Esophagus muscularis mucosa (tissue), 3 donors: Measurements from ENCODE around the gene LCE5A.

ENCODE experiments used
- POLR2A ChIP-seq: fragments of 450-650 bp; IDR thresholded peaks from one replicate; pipeline ENCODE4 v1.6.1; 2017; ENCODE audit warnings: antibody characterized with exemption, moderate library complexity, mild to moderate bottlenecking, low read depth
- POLR2AphosphoS5 ChIP-seq, 2 donors: sonication (generic); formaldehyde crosslinking; IDR thresholded peaks; one replicate each; pipeline ENCODE4 v1.6.1; 2017; ENCODE audit warnings: antibody characterized with exemption in 2 of 2
- TF ChIP-seq, protein P1 (sequence below), 3 experiments: fragments of 200-600 bp in 2 of 3; fragments of 450-650 bp in 1 of 3; sonication (generic) in 2 of 3; IDR thresholded peaks; one replicate each; pipeline ENCODE4 v1.5.1; 2017 to 2019; ENCODE audit warnings: antibody characterized with exemption in 3 of 3, mild to moderate bottlenecking in 2 of 3, moderate library complexity in 1 of 3

DNA sequence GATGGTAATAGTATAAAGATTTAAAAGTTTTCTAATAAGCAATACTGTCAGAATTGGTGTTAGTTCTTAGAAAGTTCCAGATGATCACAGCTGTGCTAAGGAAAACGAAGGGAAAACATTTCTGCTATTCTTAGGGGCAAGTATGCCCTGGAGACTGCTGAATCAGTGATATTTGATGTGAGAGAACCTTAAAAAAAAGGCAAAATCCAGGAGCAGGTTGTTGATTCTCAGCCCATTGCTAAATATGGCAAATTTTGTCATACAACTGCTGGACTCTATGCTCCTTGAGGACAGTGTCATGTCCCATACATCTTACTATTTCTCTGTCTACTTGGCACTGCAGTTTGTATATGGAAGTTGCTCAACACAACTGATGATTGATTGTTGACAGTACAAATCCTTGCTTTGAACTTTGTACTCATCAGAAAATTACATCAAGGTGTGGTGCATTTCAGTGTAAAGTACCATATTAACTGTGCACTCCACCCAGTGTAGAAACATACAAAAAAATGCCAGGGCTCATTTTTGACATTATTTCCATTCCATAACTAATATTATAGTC lies 14.6 kb downstream of the LCE5A start:
- TF ChIP-seq, protein P1, sequence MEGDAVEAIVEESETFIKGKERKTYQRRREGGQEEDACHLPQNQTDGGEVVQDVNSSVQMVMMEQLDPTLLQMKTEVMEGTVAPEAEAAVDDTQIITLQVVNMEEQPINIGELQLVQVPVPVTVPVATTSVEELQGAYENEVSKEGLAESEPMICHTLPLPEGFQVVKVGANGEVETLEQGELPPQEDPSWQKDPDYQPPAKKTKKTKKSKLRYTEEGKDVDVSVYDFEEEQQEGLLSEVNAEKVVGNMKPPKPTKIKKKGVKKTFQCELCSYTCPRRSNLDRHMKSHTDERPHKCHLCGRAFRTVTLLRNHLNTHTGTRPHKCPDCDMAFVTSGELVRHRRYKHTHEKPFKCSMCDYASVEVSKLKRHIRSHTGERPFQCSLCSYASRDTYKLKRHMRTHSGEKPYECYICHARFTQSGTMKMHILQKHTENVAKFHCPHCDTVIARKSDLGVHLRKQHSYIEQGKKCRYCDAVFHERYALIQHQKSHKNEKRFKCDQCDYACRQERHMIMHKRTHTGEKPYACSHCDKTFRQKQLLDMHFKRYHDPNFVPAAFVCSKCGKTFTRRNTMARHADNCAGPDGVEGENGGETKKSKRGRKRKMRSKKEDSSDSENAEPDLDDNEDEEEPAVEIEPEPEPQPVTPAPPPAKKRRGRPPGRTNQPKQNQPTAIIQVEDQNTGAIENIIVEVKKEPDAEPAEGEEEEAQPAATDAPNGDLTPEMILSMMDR (IDR thresholded peaks at IDR 0.05): no peak
- TF ChIP-seq POLR2AphosphoS5 (IDR thresholded peaks at IDR 0.05) (no peak), POLR2A (no peak)
